HepG2 (cell line): Measurements from ENCODE around the gene RNF5. TPM values are rescaled to one million over a fixed set of nuclear protein-coding genes. Genes with fewer than 3 reads are reported as not detected.

ENCODE experiments used
- ATAC-seq: fragments of 200-7000 bp; cut with Tn5 transposase; 3 replicates; pipeline ENCODE4 v1.9.1; 2020; ENCODE audit warnings: mild to moderate bottlenecking, moderate library complexity
- BruUV-seq: library from RNA; stranded (reverse); fragments of 400-500 nt; replicated peaks from 2 replicates; lab custom pipeline; 2021; lab: Mats Ljungman, UMichigan
- CTCF ChIA-PET: fragments of 300-600 bp; formaldehyde crosslinking; extraction: SDS; loops from one replicate; lab custom pipeline; 2021; ENCODE audit warnings: low total read pairs, inconsistent platforms, low intra/inter-chr PET ratio; lab: Yijun Ruan, JAX
- POLR2A ChIA-PET: fragments of 350-600 bp; sonication (Branson Sonifier 250); formaldehyde crosslinking; loops from one replicate; lab custom pipeline; 2020; ENCODE audit warnings: antibody characterized with exemption, inconsistent platforms; lab: Yijun Ruan, JAX
- DNase-seq: peaks from one replicate; pipeline ENCODE4 v3.0.0-alpha.2; 2015; ENCODE audit warnings: low spot score
- FAIRE-seq: peaks from 3 replicates; lab custom pipeline; 2011; peaks lifted over from hg19 to GRCh38; lab: Jason Lieb, UNC
- H2AFZ ChIP-seq: one replicate; pipeline ENCODE4 v1.6.1; 2011; ENCODE audit warnings: low read length, inconsistent platforms
- H3K27ac ChIP-seq: fragments of 300-600 bp; 3 replicates; pipeline ENCODE4 v1.8.0; 2011; ENCODE audit warnings: mixed run types, mild to moderate bottlenecking, mixed read lengths, low read length, inconsistent platforms; ENCODE audit not compliant: insufficient read depth; ENCODE audit errors: extremely low read length
- H3K27me3 ChIP-seq, 2 experiments: fragments of 200-600 bp in 1 of 2; 2 replicates in 1 of 2; 3 replicates in 1 of 2; pipeline versions ENCODE4 v1.6.0 to v1.8.0; 2011; ENCODE audit warnings: low read length in 2 of 2, mild to moderate bottlenecking in 2 of 2, moderate library complexity in 2 of 2, inconsistent platforms in 1 of 2; ENCODE audit not compliant: insufficient read depth in 2 of 2, control insufficient read depth in 1 of 2
- H3K36me3 ChIP-seq, 2 experiments: fragments of 200-600 bp in 1 of 2; replicated peaks in 1 of 2; 2 replicates in 1 of 2; 3 replicates in 1 of 2; pipeline versions ENCODE4 v1.5.1 to v1.8.0; 2011; ENCODE audit warnings: low read length in 2 of 2, inconsistent platforms in 1 of 2; ENCODE audit not compliant: insufficient read depth in 2 of 2, control insufficient read depth in 1 of 2
- H3K4me1 ChIP-seq: 2 replicates; pipeline ENCODE4 v1.5.1; 2012; ENCODE audit warnings: low read length, inconsistent platforms; ENCODE audit not compliant: insufficient read depth
- H3K4me2 ChIP-seq: 2 replicates; pipeline ENCODE4 v1.6.0; 2011; ENCODE audit warnings: low read depth, low read length, inconsistent platforms
- H3K4me3 ChIP-seq, 3 experiments: fragments of 200-600 bp in 1 of 3; sonication (generic), shearing (Covaris generic) in 1 of 3; replicated peaks in 1 of 3; 2 replicates each; pipeline ENCODE4 v1.5.1; 2011 to 2016; ENCODE audit warnings: low read length in 3 of 3, inconsistent platforms in 2 of 3, low read depth in 2 of 3, mild to moderate bottlenecking in 2 of 3, control low read depth in 1 of 3, mixed read lengths in 1 of 3; ENCODE audit not compliant: insufficient read depth in 1 of 3
- H3K79me2 ChIP-seq: one replicate; pipeline ENCODE4 v1.6.1; 2011; ENCODE audit warnings: low read length, inconsistent platforms; ENCODE audit not compliant: insufficient read depth
- H3K9ac ChIP-seq: 2 replicates; pipeline ENCODE4 v1.6.0; 2011; ENCODE audit warnings: mild to moderate bottlenecking, low read depth, low read length, inconsistent platforms; ENCODE audit not compliant: insufficient read depth
- H3K9me3 ChIP-seq: 2 replicates; pipeline ENCODE4 v1.5.1; 2012; ENCODE audit warnings: mild to moderate bottlenecking, low read length
- H4K20me1 ChIP-seq: 2 replicates; pipeline ENCODE4 v1.6.0; 2011; ENCODE audit warnings: inconsistent platforms, mild to moderate bottlenecking, low read length, moderate library complexity; ENCODE audit not compliant: insufficient read depth
- CEBPG ChIP-seq: IDR thresholded peaks from 2 replicates; pipeline ENCODE4 v1.6.1; 2016
- DDIT3 ChIP-seq: sonication (generic); formaldehyde crosslinking; IDR thresholded peaks from 2 replicates; pipeline ENCODE4 v1.4.0; 2020; ENCODE audit warnings: mild to moderate bottlenecking, missing genetic modification reagents
- FOXP1 ChIP-seq, 2 experiments: fragments of 450-650 bp in 1 of 2; IDR thresholded peaks; 2 replicates each; pipeline ENCODE4 v1.6.1; 2017 to 2018; ENCODE audit warnings: antibody characterized with exemption in 1 of 2
- HBP1 ChIP-seq: IDR thresholded peaks from 2 replicates; pipeline ENCODE4 v1.6.1; 2016; ENCODE audit warnings: low read depth, control low read depth
- HOXA7 ChIP-seq: sonication (generic); formaldehyde crosslinking; IDR thresholded peaks from 2 replicates; pipeline ENCODE4 v1.8.1; 2022; ENCODE audit warnings: mild to moderate bottlenecking, missing genetic modification reagents, moderate library complexity
- MAFF ChIP-seq: IDR thresholded peaks from 2 replicates; pipeline ENCODE4 v1.6.1; 2011; ENCODE audit warnings: low read depth, low read length, improper control_type of control experiment
- NCOA2 ChIP-seq: sonication (generic); formaldehyde crosslinking; IDR thresholded peaks from 2 replicates; pipeline ENCODE4 v1.8.0; 2022; ENCODE audit warnings: inconsistent platforms
- NR0B2 ChIP-seq: sonication (generic); formaldehyde crosslinking; IDR thresholded peaks from 2 replicates; pipeline ENCODE4 v1.4.0; 2020; ENCODE audit warnings: mild to moderate bottlenecking, missing genetic modification reagents
- NR2F6 ChIP-seq, 2 experiments: IDR thresholded peaks; 2 replicates each; pipeline ENCODE4 v1.6.1; 2016; ENCODE audit warnings: antibody characterized with exemption in 1 of 2, mild to moderate bottlenecking in 1 of 2
- RBFOX2 ChIP-seq: fragments of 200-400 bp; formaldehyde crosslinking; IDR thresholded peaks from 2 replicates; pipeline ENCODE4 v1.6.1; 2017; ENCODE audit warnings: low read depth, mild to moderate bottlenecking, low read length
- SALL2 ChIP-seq: sonication (generic); formaldehyde crosslinking; IDR thresholded peaks from 2 replicates; pipeline ENCODE4 v1.8.1; 2023; ENCODE audit warnings: mild to moderate bottlenecking, missing genetic modification reagents, inconsistent platforms
- SNAI1 ChIP-seq: sonication (generic); formaldehyde crosslinking; IDR thresholded peaks from 2 replicates; pipeline ENCODE4 v1.5.0; 2020; ENCODE audit warnings: mild to moderate bottlenecking, missing genetic modification reagents, borderline replicate concordance
- TBX3 ChIP-seq: fragments of 450-650 bp; IDR thresholded peaks from 2 replicates; pipeline ENCODE4 v1.6.1; 2017; ENCODE audit warnings: antibody characterized with exemption, mild to moderate bottlenecking, inconsistent platforms, borderline replicate concordance
- U2AF1 ChIP-seq: fragments of 200-400 bp; formaldehyde crosslinking; optimal IDR thresholded peaks from 2 replicates; pipeline ENCODE3; 2017; ENCODE audit warnings: mild to moderate bottlenecking, low read depth, low read length
- YEATS2 ChIP-seq: sonication (generic); formaldehyde crosslinking; IDR thresholded peaks from 2 replicates; pipeline ENCODE4 v1.4.0; 2020; ENCODE audit warnings: missing genetic modification reagents, borderline replicate concordance
- ZNF256 ChIP-seq: sonication (generic); formaldehyde crosslinking; conservative IDR thresholded peaks from 2 replicates; pipeline ENCODE4 v1.4.0; 2020; ENCODE audit warnings: missing genetic modification reagents
- ZNF512 ChIP-seq: sonication (generic); formaldehyde crosslinking; IDR thresholded peaks from 2 replicates; pipeline ENCODE4 v1.4.0; 2020; ENCODE audit warnings: mild to moderate bottlenecking, missing genetic modification reagents
- ZNF580 ChIP-seq: IDR thresholded peaks from 2 replicates; pipeline ENCODE4 v1.6.1; 2016; ENCODE audit warnings: low read depth, borderline replicate concordance
- ZNF850 ChIP-seq: sonication (generic); formaldehyde crosslinking; conservative IDR thresholded peaks from 2 replicates; pipeline ENCODE4 v1.9.0; 2021; ENCODE audit warnings: mild to moderate bottlenecking, missing genetic modification reagents
- in situ Hi-C: cut with HindIII; loops from 2 replicates; pipeline ENCODE4 v1.10.0; 2017; ENCODE audit warnings: low pct_unique_long_range_greater_than_20kb; ENCODE audit not compliant: extremely low pct_ligation_motif_present
- intact Hi-C: fragments of 100-400 bp; cut with micrococcal nuclease; formaldehyde crosslinking; loops from one replicate; pipeline ENCODE4 v1.10.0; 2022; ENCODE audit not compliant: unreplicated experiment
- polyA plus RNA-seq, 8 experiments: library from polyadenylated mRNA; depleted of rRNA in 3 of 8; stranded (reverse) in 7 of 8; unstranded in 1 of 8; fragments of >200 nt; fragmentation: Illumina TruSeq in 4 of 8; extraction: Trizol in 4 of 8; gene quantifications; 2 replicates each; pipeline versions ENCODE4 v1.2.1 to v1.2.3, GENCODE V29; 2011 to 2016; ENCODE audit warnings: low read depth in 4 of 8, missing spikeins in 1 of 8, mixed read lengths in 1 of 8; ENCODE audit not compliant: insufficient read depth in 1 of 8
- total RNA-seq, 5 experiments: library from RNA; depleted of rRNA; stranded (reverse); fragments of >200 nt; fragmentation: Illumina TruSeq; extraction: Trizol; gene quantifications; 2 replicates each; pipeline ENCODE4 v1.2.3, GENCODE V29; 2016; ENCODE audit warnings: low read depth in 1 of 5

The RNF5 gene
- total and polyA plus RNA-seq, 2 of the 13 experiments (the other 11 are each of a cell fraction or from before 2014, with no cell fraction given) = 98.0 to 131 TPM

GRCh38 chr6:32163559-32164258, 14.5 kb upstream of the RNF5 start (continued):
- TF ChIP-seq HBP1 = no peak
- TF ChIP-seq SNAI1 (CRISPR knock-in tag) = no peak
- no peak for TF ChIP-seq MAFF
- no peak for TF ChIP-seq ZNF256 (CRISPR knock-in tag)
- no peak for TF ChIP-seq FOXP1 (IDR thresholded peaks at IDR 0.05)
- TF ChIP-seq FOXP1 (CRISPR knock-in tag; IDR thresholded peaks at IDR 0.05) = no peak
- no peak for TF ChIP-seq NR0B2 (CRISPR knock-in tag)
- TF ChIP-seq RBFOX2 = no peak
- no peak for TF ChIP-seq NR2F6 (IDR thresholded peaks at IDR 0.05)
- no peak for TF ChIP-seq NR2F6 (CRISPR knock-in tag; IDR thresholded peaks at IDR 0.05)

- Histone ChIP-seq H3K79me2 (no peaks in the 10 kb centered on the region), H3K36me3 (peaks cover 10 to 38% of the 10 kb centered on the region in 2 experiments), H3K4me2 (no peak within 1 kb of the TSS), H4K20me1 (no peaks in the 10 kb centered on the region), H3K27ac (no peak within 1 kb of the TSS), H3K9ac (no peak within 1 kb of the TSS), H2AFZ (no peak within 1 kb of the TSS), H3K27me3 (no peaks in the 10 kb centered on the region), H3K4me1 (no peaks in the 10 kb centered on the region), H3K9me3 (no peaks in the 10 kb centered on the region), H3K4me3 (no peak within 1 kb of the TSS)
- ATAC-seq (no peak), FAIRE-seq (no peak), DNase-seq (no peak)
- ChIA-PET POLR2A (interaction anchor here (1.2 kb wide), 1 partner anchor 10 kb away, joined by 3 read pairs; no protein-coding TSS in a partner anchor), CTCF (no interaction called here)
- intact Hi-C loops = no loop called here
- BruUV-seq = no TSS peak
- in situ Hi-C loops = no loop called here
- TF ChIP-seq SALL2 (CRISPR knock-in tag) = no peak
- no peak for TF ChIP-seq TBX3
- TF ChIP-seq ZNF850 (CRISPR knock-in tag) = no peak
- TF ChIP-seq YEATS2 (CRISPR knock-in tag) = no peak
- TF ChIP-seq U2AF1 = no peak
- TF ChIP-seq CEBPG = no peak
- TF ChIP-seq ZNF512 = no peak
- no peak for TF ChIP-seq ZNF580 (CRISPR knock-in tag)
- no peak for TF ChIP-seq HOXA7 (CRISPR knock-in tag)
- TF ChIP-seq DDIT3 = no peak
- TF ChIP-seq NCOA2 (CRISPR knock-in tag) = no peak
These were observed 13.9 kb upstream of the RNF5 start, which contains the start of gene EGFL8 for GRCh38 chr6:32164295-32164694. Gene EGFL8, plus strand, starts transcription at chr6:32164595. Its CDS starts 1,571 bp downstream, at chr6:32166166.
